Measurements from ENCODE around the gene DERL3.

Gene DERL3

GRCh38 chr22:23831261-23831660, 7.5 kb downstream of the DERL3 start:
- DNase-seq: no peak

GRCh38 chr22:23829845-23830372, 8.9 kb downstream of the DERL3 start:
- no peak for DNase-seq

GRCh38 chr22:23828800-23829680, 9.8 kb downstream of the DERL3 start:
- peak in 6 of 14 donors; percentile 17 to 75 (median 41) for DNase-seq

- no peak for DNase-seq
Measured at GRCh38 chr22:23827351-23827995, 11.3 kb downstream of the DERL3 start.

GRCh38 chr22:23826510-23827350, 12.1 kb downstream of the DERL3 start:
- DNase-seq: peak in 1 of 14 donors; percentile 30

GRCh38 chr22:23825246-23825905, 13.4 kb downstream of the DERL3 start:
- DNase-seq: no peak

GRCh38 chr22:23824476-23825245, 14.1 kb downstream of the DERL3 start:
- no peak for DNase-seq

GRCh38 chr22:23823331-23823791, 15.4 kb downstream of the DERL3 start:
- peak in 1 of 14 donors; percentile 85 for DNase-seq

- peak in 6 of 14 donors; percentile 53 to 97 (median 70) for DNase-seq
Measured at GRCh38 chr22:23822101-23822671, 16.6 kb downstream of the DERL3 start.

GRCh38 chr22:23820748-23821211, 18.0 kb downstream of the DERL3 start:
- DNase-seq: no peak

GRCh38 chr22:23818541-23818940, 20.3 kb downstream of the DERL3 start:
- no peak for DNase-seq

- no peak for DNase-seq
Measured at GRCh38 chr22:23817146-23817545, 21.7 kb downstream of the DERL3 start.

GRCh38 chr22:23816156-23816976, 22.4 kb downstream of the DERL3 start:
- DNase-seq: peak in 4 of 14 donors; percentile 15 to 98 (median 44)

- no peak for DNase-seq
Measured at GRCh38 chr22:23815541-23816155, 23.2 kb downstream of the DERL3 start.

- no peak for DNase-seq
Measured at GRCh38 chr22:23812378-23812777, 26.4 kb downstream of the DERL3 start.

GRCh38 chr22:23806837-23807236, 32.0 kb downstream of the DERL3 start:
- no peak for DNase-seq

- no peak for DNase-seq
Measured at GRCh38 chr22:23804781-23805291, 34.0 kb downstream of the DERL3 start.

GRCh38 chr22:23803001-23803819, 35.6 kb downstream of the DERL3 start:
- DNase-seq: peak in 2 of 14 donors; percentile 25 to 98
